ENCODE data around the gene TALDO1. TPM values are rescaled to one million over a fixed set of nuclear protein-coding genes. Genes with fewer than 3 reads are reported as not detected.

The TALDO1 gene
- total RNA-seq, 1 experiment from 2014 or later = 314 TPM

DNA sequence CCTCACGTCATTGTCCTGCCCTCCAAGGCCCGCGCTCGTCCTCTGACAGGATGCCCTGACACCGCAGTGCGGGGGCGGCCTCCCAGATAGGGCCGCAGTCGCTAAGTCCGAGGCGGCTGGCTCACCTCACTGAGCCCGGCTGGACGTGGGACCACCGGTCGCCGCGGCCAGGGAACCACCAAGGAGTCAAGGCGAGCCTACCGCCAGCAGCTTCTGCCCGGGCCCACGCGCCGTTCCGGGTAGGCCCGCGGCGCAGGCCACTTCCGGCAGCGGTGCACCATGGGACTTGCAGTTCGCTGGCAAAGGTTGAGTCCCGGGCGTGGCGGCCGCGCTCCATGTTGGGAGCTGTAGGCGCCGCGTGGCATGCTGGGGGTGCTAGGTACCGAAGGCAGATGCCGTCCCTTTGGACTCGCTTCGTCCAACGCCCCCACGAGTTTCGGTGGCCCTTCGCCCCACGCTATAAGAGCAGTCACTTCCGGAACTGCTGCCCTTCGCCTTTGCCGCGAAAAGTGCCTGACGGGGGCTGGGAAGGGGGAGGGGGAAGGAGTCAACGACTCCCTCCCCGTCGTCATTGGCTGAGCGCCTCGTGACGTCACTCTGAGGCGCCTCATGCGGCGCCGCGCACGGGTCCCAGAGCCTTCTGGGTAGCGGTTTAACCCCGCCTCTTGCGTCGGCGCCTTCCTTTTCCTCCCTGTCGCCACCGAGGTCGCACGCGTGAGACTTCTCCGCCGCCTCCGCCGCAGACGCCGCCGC, 62.2 kb downstream of the TALDO1 start, which contains the start of gene RPLP2 (continued):
- TF ChIP-seq ZNF219 (CRISPR knock-in tag; IDR thresholded peaks at IDR 0.05; ENCODE audit: borderline replicate concordance) (0 out of 2 replicates have a peak, but pooled peaks have one; percentile 38), SMAD3 (CRISPR knock-in tag; IDR thresholded peaks at IDR 0.05; ENCODE audit: borderline replicate concordance) (no peak; the same call in 1 of the 2 replicates), NFE2L1 (CRISPR knock-in tag; IDR thresholded peaks at IDR 0.05) (peak; percentile 31; the same call in 1 of the 2 replicates), FOXJ3 (CRISPR knock-in tag; IDR thresholded peaks at IDR 0.05; ENCODE audit: borderline replicate concordance) (no peak), ESRRA (CRISPR knock-in tag; IDR thresholded peaks at IDR 0.05; ENCODE audit: borderline replicate concordance) (no peak), RELA (CRISPR knock-in tag; IDR thresholded peaks at IDR 0.05; ENCODE audit: borderline replicate concordance) (no peak; the same call in 1 of the 2 replicates), ZNF416 (CRISPR knock-in tag; IDR thresholded peaks at IDR 0.05) (no peak), IRF2 (CRISPR knock-in tag; IDR thresholded peaks at IDR 0.05; ENCODE audit: borderline replicate concordance, low read depth) (0 out of 2 replicates have a peak, but pooled peaks have one; percentile 41), NFATC4 (CRISPR knock-in tag; IDR thresholded peaks at IDR 0.05) (no peak)
- TF ChIP-seq, protein P1, sequence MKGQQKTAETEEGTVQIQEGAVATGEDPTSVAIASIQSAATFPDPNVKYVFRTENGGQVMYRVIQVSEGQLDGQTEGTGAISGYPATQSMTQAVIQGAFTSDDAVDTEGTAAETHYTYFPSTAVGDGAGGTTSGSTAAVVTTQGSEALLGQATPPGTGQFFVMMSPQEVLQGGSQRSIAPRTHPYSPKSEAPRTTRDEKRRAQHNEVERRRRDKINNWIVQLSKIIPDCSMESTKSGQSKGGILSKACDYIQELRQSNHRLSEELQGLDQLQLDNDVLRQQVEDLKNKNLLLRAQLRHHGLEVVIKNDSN (CRISPR knock-in tag; IDR thresholded peaks at IDR 0.05) = 0 out of 2 replicates have a peak, but pooled peaks have one; percentile 16
- TF ChIP-seq, protein P2, sequence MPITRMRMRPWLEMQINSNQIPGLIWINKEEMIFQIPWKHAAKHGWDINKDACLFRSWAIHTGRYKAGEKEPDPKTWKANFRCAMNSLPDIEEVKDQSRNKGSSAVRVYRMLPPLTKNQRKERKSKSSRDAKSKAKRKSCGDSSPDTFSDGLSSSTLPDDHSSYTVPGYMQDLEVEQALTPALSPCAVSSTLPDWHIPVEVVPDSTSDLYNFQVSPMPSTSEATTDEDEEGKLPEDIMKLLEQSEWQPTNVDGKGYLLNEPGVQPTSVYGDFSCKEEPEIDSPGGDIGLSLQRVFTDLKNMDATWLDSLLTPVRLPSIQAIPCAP (CRISPR knock-in tag; IDR thresholded peaks at IDR 0.05) = no peak
- TF ChIP-seq, protein P3, sequence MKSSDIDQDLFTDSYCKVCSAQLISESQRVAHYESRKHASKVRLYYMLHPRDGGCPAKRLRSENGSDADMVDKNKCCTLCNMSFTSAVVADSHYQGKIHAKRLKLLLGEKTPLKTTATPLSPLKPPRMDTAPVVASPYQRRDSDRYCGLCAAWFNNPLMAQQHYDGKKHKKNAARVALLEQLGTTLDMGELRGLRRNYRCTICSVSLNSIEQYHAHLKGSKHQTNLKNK (CRISPR knock-in tag; IDR thresholded peaks at IDR 0.05) = no peak
- TF ChIP-seq, protein P4, sequence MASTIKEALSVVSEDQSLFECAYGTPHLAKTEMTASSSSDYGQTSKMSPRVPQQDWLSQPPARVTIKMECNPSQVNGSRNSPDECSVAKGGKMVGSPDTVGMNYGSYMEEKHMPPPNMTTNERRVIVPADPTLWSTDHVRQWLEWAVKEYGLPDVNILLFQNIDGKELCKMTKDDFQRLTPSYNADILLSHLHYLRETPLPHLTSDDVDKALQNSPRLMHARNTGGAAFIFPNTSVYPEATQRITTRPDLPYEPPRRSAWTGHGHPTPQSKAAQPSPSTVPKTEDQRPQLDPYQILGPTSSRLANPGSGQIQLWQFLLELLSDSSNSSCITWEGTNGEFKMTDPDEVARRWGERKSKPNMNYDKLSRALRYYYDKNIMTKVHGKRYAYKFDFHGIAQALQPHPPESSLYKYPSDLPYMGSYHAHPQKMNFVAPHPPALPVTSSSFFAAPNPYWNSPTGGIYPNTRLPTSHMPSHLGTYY (CRISPR knock-in tag; IDR thresholded peaks at IDR 0.05) = no peak
- TF ChIP-seq, protein P5, sequence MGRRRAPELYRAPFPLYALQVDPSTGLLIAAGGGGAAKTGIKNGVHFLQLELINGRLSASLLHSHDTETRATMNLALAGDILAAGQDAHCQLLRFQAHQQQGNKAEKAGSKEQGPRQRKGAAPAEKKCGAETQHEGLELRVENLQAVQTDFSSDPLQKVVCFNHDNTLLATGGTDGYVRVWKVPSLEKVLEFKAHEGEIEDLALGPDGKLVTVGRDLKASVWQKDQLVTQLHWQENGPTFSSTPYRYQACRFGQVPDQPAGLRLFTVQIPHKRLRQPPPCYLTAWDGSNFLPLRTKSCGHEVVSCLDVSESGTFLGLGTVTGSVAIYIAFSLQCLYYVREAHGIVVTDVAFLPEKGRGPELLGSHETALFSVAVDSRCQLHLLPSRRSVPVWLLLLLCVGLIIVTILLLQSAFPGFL (CRISPR knock-in tag; IDR thresholded peaks at IDR 0.05; ENCODE audit: borderline replicate concordance) = no peak
- TF ChIP-seq, protein P6, sequence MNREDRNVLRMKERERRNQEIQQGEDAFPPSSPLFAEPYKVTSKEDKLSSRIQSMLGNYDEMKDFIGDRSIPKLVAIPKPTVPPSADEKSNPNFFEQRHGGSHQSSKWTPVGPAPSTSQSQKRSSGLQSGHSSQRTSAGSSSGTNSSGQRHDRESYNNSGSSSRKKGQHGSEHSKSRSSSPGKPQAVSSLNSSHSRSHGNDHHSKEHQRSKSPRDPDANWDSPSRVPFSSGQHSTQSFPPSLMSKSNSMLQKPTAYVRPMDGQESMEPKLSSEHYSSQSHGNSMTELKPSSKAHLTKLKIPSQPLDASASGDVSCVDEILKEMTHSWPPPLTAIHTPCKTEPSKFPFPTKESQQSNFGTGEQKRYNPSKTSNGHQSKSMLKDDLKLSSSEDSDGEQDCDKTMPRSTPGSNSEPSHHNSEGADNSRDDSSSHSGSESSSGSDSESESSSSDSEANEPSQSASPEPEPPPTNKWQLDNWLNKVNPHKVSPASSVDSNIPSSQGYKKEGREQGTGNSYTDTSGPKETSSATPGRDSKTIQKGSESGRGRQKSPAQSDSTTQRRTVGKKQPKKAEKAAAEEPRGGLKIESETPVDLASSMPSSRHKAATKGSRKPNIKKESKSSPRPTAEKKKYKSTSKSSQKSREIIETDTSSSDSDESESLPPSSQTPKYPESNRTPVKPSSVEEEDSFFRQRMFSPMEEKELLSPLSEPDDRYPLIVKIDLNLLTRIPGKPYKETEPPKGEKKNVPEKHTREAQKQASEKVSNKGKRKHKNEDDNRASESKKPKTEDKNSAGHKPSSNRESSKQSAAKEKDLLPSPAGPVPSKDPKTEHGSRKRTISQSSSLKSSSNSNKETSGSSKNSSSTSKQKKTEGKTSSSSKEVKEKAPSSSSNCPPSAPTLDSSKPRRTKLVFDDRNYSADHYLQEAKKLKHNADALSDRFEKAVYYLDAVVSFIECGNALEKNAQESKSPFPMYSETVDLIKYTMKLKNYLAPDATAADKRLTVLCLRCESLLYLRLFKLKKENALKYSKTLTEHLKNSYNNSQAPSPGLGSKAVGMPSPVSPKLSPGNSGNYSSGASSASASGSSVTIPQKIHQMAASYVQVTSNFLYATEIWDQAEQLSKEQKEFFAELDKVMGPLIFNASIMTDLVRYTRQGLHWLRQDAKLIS (CRISPR knock-in tag; IDR thresholded peaks at IDR 0.05; ENCODE audit: borderline replicate concordance) = no peak
- TF ChIP-seq, protein P7, sequence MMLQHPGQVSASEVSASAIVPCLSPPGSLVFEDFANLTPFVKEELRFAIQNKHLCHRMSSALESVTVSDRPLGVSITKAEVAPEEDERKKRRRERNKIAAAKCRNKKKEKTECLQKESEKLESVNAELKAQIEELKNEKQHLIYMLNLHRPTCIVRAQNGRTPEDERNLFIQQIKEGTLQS (CRISPR knock-in tag; conservative IDR thresholded peaks at IDR 0.05) = no peak
- TF ChIP-seq, protein P8, sequence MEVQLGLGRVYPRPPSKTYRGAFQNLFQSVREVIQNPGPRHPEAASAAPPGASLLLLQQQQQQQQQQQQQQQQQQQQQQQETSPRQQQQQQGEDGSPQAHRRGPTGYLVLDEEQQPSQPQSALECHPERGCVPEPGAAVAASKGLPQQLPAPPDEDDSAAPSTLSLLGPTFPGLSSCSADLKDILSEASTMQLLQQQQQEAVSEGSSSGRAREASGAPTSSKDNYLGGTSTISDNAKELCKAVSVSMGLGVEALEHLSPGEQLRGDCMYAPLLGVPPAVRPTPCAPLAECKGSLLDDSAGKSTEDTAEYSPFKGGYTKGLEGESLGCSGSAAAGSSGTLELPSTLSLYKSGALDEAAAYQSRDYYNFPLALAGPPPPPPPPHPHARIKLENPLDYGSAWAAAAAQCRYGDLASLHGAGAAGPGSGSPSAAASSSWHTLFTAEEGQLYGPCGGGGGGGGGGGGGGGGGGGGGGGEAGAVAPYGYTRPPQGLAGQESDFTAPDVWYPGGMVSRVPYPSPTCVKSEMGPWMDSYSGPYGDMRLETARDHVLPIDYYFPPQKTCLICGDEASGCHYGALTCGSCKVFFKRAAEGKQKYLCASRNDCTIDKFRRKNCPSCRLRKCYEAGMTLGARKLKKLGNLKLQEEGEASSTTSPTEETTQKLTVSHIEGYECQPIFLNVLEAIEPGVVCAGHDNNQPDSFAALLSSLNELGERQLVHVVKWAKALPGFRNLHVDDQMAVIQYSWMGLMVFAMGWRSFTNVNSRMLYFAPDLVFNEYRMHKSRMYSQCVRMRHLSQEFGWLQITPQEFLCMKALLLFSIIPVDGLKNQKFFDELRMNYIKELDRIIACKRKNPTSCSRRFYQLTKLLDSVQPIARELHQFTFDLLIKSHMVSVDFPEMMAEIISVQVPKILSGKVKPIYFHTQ (CRISPR knock-in tag; IDR thresholded peaks at IDR 0.05) = no peak
- TF ChIP-seq, protein P9, sequence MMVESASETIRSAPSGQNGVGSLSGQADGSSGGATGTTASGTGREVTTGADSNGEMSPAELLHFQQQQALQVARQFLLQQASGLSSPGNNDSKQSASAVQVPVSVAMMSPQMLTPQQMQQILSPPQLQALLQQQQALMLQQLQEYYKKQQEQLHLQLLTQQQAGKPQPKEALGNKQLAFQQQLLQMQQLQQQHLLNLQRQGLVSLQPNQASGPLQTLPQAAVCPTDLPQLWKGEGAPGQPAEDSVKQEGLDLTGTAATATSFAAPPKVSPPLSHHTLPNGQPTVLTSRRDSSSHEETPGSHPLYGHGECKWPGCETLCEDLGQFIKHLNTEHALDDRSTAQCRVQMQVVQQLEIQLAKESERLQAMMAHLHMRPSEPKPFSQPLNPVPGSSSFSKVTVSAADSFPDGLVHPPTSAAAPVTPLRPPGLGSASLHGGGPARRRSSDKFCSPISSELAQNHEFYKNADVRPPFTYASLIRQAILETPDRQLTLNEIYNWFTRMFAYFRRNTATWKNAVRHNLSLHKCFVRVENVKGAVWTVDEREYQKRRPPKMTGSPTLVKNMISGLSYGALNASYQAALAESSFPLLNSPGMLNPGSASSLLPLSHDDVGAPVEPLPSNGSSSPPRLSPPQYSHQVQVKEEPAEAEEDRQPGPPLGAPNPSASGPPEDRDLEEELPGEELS (CRISPR knock-in tag; IDR thresholded peaks at IDR 0.05) = peak; percentile 51; the same call in 1 of the 2 replicates
- TF ChIP-seq, protein P10, sequence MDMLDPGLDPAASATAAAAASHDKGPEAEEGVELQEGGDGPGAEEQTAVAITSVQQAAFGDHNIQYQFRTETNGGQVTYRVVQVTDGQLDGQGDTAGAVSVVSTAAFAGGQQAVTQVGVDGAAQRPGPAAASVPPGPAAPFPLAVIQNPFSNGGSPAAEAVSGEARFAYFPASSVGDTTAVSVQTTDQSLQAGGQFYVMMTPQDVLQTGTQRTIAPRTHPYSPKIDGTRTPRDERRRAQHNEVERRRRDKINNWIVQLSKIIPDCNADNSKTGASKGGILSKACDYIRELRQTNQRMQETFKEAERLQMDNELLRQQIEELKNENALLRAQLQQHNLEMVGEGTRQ (CRISPR knock-in tag; IDR thresholded peaks at IDR 0.05) = peak; percentile 60
- TF ChIP-seq, protein P11, sequence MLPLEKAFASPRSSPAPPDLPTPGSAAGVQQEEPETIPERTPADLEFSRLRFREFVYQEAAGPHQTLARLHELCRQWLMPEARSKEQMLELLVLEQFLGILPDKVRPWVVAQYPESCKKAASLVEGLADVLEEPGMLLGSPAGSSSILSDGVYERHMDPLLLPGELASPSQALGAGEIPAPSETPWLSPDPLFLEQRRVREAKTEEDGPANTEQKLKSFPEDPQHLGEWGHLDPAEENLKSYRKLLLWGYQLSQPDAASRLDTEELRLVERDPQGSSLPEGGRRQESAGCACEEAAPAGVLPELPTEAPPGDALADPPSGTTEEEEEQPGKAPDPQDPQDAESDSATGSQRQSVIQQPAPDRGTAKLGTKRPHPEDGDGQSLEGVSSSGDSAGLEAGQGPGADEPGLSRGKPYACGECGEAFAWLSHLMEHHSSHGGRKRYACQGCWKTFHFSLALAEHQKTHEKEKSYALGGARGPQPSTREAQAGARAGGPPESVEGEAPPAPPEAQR (CRISPR knock-in tag; IDR thresholded peaks at IDR 0.05) = no peak

Data from WTC11 (cell line).